ENCODE data around the gene IGF1. TPM values are rescaled to one million over a fixed set of nuclear protein-coding genes. Genes with fewer than 3 reads are reported as not detected.

Gene IGF1
- total and polyA plus RNA-seq, 9 of the 15 experiments (the other 6 are each of a cell fraction or from before 2014, with no cell fraction given), result 3.7 to 13.9 (median 4.5) TPM

DNA sequence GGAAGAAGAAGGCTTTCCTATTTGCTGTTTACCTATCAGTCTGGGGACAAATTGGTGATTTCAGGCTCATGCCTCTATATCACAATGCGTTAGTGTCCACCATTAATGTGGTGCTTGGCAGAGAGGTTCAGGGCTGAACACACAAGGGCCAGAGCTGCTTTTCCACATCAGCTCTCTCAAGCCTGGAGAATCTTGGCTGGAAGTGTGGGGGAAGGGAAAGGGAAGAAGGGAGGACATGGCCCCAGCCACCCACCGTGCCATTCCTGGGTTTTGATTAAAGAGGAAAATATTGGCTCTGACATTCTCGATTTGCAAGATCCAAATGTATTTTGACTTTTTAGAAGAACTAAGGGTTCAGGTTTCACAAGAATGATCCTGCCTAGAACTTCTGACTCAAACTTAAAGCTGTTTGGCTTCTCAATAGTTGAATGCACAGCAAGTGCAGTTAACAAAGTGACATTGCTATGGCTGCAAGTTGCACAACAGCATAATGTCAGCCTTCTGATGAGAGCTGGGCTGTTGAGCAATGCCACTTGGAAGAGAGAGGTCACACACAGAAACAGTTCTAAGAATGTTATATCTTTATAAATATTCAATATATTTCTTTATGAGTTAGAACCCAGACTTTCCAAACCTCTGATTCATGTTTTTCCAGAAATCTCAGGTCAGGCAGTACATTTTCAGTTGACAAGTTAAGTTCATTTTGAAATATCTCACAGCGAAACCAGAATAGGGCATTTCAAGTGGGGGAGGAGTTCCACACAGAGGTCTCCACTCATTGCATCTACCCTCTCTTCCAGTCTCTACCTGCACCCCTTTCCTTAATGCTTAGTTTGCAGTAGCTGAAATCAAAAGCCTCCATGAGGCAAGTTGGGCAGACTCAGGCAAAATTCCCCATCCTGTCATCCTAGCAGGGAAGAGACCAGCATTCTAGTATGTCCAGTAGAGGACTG is 25.3 kb downstream of the IGF1 start (continued):
- no peak for TF ChIP-seq MYBL2 (IDR thresholded peaks at IDR 0.05; ENCODE audit: low read depth)
- no peak for TF ChIP-seq MYBL2 (CRISPR knock-in tag; IDR thresholded peaks at IDR 0.05; ENCODE audit: borderline replicate concordance)

DNA sequence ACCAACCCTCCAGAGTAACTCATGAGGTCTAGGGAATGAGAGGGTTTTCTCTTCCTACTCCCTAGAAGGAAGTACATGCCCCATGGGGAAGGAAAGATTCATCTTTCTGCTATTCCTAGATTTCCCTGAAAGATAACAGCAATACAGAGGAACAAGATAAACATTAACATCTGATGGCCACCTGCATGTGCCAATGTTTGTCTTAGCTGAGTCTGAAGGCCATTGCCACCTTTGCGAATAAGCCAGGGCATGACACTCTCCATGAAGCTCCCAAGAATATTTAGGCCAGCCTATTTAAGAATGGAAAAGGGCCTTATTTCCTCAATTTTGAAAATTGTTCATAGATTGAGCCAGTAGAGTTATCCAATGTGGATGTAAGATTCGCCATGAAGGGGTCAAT is 26.0 kb downstream of the IGF1 start:
- DNase-seq (ENCODE audit: extremely low read depth in 1 of 4, low spot score in 3 of 4), result no peak
- Histone ChIP-seq H2AFZ (ENCODE audit: low read depth, low read length) (no peak overlapping the region), H3K27ac (ENCODE audit: extremely low read depth, low read depth, low read length) (no peak overlapping the region), H3K9me1 (ENCODE audit: control insufficient read depth, insufficient read depth, low read length) (no peaks in the 10 kb centered on the region), H4K20me1 (replicated peaks; ENCODE audit: control insufficient read depth, insufficient read depth, low read length) (no peaks in the 10 kb centered on the region), H3K79me2 (ENCODE audit: control insufficient read depth, insufficient read depth, low read length) (no peaks in the 10 kb centered on the region), H3K36me3 (ENCODE audit: control insufficient read depth, insufficient read depth, low read length) (no peaks in the 10 kb centered on the region), H3K4me3 (no peak overlapping the region), H3K9me3 (replicated peaks; ENCODE audit: control insufficient read depth, insufficient read depth, low read depth, low read length) (no peaks in the 10 kb centered on the region), H3K4me1 (replicated peaks in 1 of 2; ENCODE audit: control insufficient read depth in 2 of 2, insufficient read depth in 2 of 2, low read length in 2 of 2) (no peaks in the 10 kb centered on the region), H3K27me3 (ENCODE audit: control insufficient read depth in 2 of 2, insufficient read depth in 2 of 2, low read length in 2 of 2) (no peaks in the 10 kb centered on the region), H3K4me2 (ENCODE audit: insufficient read depth, low read length) (no peak overlapping the region), H3K9ac (ENCODE audit: insufficient read depth in 1 of 2, low read depth in 2 of 2, low read length in 2 of 2) (no peak overlapping the region)
- intact Hi-C loops (cut with micrococcal nuclease) (no loop called here), in situ Hi-C loops (cut with MboI) (no loop called here)
- CTCF ChIA-PET (ENCODE audit: low intra/inter-chr PET ratio), result no interaction called here
- POLR2A ChIA-PET, result no interaction called here
- ATAC-seq, result no peak
- TF ChIP-seq CBFA2T2 (conservative IDR thresholded peaks at IDR 0.05), result no peak
- TF ChIP-seq OTX1 (CRISPR knock-in tag; IDR thresholded peaks at IDR 0.05), result no peak
- no peak for TF ChIP-seq ZNF197 (CRISPR knock-in tag; IDR thresholded peaks at IDR 0.05; ENCODE audit: low read depth)
- TF ChIP-seq PURB (CRISPR knock-in tag; IDR thresholded peaks at IDR 0.05; ENCODE audit: low read depth), result no peak
- FAIRE-seq, result no peak
- no TSS peak for BruUV-seq (replicated peaks)
- WGBS (ENCODE audit: insufficient coverage, low coverage, missing lambda C conversion rate), result 53% methylated on average over 2 of the region's 2 CpGs

Data from K562 (cell line).